ENCODE measurements around the gene SLC38A6. TPM values are rescaled to one million over a fixed set of nuclear protein-coding genes. Genes with fewer than 3 reads are reported as not detected.

Gene SLC38A6
- total RNA-seq, 2 donors from 2014 or later = 5.9 to 9.3 TPM

DNA sequence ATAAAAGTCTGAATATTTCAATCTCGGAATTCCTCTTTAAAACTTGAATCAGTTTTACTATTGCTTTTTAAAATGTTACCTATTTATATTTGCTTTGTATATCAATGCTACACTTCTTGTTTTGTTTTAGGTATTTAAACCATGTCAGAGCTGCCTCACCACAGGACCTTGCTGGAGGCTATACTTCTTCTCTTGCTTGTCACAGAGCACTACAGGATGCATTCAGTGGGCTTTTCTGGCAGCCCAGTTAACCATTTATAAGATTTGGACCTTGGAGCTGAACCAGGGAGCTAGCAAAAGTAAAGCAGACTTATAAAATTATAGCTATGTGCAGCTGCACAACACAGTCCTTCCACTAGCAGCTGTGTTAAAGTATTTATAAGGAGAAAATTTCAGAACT lies 12.9 kb upstream of the SLC38A6 start:
- no peaks in the 10 kb centered on the region for H3K36me3 ChIP-seq (replicated peaks in 1 of 2; ENCODE audit: insufficient read depth in 1 of 2, low read depth in 2 of 2)
- WGBS, 2 donors = 62 to 74% methylated on average over 1 of the region's 1 CpG
- H3K27ac ChIP-seq = no peak overlapping the region
- DNase-seq (no peak), ATAC-seq (no peak)
- no peaks in the 10 kb centered on the region for H3K4me1 ChIP-seq
- no peaks in the 10 kb centered on the region for H3K27me3 ChIP-seq
- TF ChIP-seq, protein P1, sequence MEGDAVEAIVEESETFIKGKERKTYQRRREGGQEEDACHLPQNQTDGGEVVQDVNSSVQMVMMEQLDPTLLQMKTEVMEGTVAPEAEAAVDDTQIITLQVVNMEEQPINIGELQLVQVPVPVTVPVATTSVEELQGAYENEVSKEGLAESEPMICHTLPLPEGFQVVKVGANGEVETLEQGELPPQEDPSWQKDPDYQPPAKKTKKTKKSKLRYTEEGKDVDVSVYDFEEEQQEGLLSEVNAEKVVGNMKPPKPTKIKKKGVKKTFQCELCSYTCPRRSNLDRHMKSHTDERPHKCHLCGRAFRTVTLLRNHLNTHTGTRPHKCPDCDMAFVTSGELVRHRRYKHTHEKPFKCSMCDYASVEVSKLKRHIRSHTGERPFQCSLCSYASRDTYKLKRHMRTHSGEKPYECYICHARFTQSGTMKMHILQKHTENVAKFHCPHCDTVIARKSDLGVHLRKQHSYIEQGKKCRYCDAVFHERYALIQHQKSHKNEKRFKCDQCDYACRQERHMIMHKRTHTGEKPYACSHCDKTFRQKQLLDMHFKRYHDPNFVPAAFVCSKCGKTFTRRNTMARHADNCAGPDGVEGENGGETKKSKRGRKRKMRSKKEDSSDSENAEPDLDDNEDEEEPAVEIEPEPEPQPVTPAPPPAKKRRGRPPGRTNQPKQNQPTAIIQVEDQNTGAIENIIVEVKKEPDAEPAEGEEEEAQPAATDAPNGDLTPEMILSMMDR (IDR thresholded peaks at IDR 0.05) = no peak
- no peak for TF ChIP-seq POLR2A (IDR thresholded peaks at IDR 0.05)
- intact Hi-C loops (cut with DNase I) = no loop called here
- H3K4me3 ChIP-seq = no peak overlapping the region
- H3K9me3 ChIP-seq = no peaks in the 10 kb centered on the region

DNA sequence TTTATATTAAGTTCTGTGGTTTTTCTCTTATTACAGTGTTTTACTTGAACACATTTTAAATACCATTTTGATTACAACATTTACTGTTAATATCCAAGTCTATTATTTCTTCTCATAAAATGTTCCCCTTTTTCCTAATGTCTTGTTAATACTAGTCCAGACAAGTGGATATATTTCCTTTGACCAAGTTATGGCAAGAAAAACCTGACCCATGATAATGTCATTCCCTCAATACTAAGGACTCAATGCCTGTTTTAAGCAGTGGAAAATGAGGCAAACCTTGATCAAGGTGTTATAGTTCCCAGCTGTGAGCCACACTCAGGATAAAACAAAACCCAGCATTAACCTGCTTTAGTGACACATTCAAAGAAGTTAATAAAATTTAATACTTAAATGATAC lies 12.4 kb upstream of the SLC38A6 start:
- Histone ChIP-seq H3K4me3 (no peak overlapping the region), H3K4me1 (no peaks in the 10 kb centered on the region), H3K36me3 (replicated peaks in 1 of 2; ENCODE audit: insufficient read depth in 1 of 2, low read depth in 2 of 2) (no peaks in the 10 kb centered on the region), H3K27ac (no peak overlapping the region), H3K27me3 (no peaks in the 10 kb centered on the region), H3K9me3 (no peaks in the 10 kb centered on the region)
- TF ChIP-seq, protein P1 (IDR thresholded peaks at IDR 0.05) = no peak
- no peak for TF ChIP-seq POLR2A (IDR thresholded peaks at IDR 0.05)
- intact Hi-C loops (cut with DNase I) = no loop called here
- DNase-seq = no peak
- no peak for ATAC-seq

DNA sequence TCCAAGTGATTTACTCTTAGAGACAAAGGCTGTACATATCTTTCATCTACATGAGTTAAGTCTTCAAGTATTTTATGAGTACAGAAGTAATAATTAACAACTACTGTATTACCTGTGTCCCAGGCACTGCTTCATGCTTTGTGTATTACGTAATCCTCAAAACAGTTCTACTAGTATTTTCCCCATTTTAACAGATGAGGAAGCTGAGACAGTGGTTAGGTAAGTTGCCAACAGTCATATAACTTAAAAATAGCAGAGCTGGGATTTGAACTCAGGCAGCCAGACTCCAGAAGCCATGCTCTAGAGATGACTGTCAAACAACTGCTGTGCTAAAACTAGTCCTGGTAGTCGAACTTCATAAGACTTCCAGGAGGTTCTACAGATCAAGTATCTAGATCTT lies 10.9 kb upstream of the SLC38A6 start:
- no peaks in the 10 kb centered on the region for H3K36me3 ChIP-seq (replicated peaks in 1 of 2; ENCODE audit: insufficient read depth in 1 of 2, low read depth in 2 of 2)
- DNase-seq (no peak), ATAC-seq (no peak)
- no peaks in the 10 kb centered on the region for H3K4me1 ChIP-seq
- no peak for TF ChIP-seq POLR2A (IDR thresholded peaks at IDR 0.05)
- TF ChIP-seq, protein P1 (IDR thresholded peaks at IDR 0.05) = no peak
- intact Hi-C loops (cut with DNase I) = no loop called here
- no peak overlapping the region for H3K27ac ChIP-seq
- 83 to 88% methylated on average over 2 of the region's 2 CpGs for WGBS, 2 donors
- no peak overlapping the region for H3K4me3 ChIP-seq
- no peaks in the 10 kb centered on the region for H3K9me3 ChIP-seq
- no peaks in the 10 kb centered on the region for H3K27me3 ChIP-seq

DNA sequence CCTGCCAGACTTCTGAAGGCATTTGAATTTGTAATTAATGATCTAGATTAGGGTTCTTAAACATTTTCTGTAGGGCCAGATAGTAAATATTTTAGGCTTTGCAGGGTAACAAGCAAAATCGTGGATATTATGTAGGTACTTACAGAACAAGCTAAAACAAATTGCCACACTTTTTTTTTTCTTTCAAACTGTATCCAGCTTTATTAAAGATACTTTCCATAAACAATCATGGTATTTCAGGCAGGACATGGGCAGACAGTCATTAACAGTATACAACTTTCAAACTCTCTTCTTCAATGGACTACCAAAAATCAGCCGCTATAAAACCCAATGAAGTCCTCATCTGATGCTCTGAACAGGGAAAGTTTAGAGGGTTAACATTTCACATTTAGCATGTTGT lies 9.8 kb upstream of the SLC38A6 start:
- Histone ChIP-seq H3K27me3 (no peaks in the 10 kb centered on the region), H3K36me3 (replicated peaks in 1 of 2; ENCODE audit: insufficient read depth in 1 of 2, low read depth in 2 of 2) (no peaks in the 10 kb centered on the region), H3K27ac (no peak overlapping the region), H3K9me3 (no peaks in the 10 kb centered on the region), H3K4me1 (no peaks in the 10 kb centered on the region), H3K4me3 (no peak overlapping the region)
- intact Hi-C loops (cut with DNase I) = no loop called here
- no peak for ATAC-seq
- TF ChIP-seq, protein P1 (IDR thresholded peaks at IDR 0.05) = no peak
- no peak for TF ChIP-seq POLR2A (IDR thresholded peaks at IDR 0.05)
- WGBS, 2 donors = 16 to 19% methylated on average over 2 of the region's 2 CpGs
- DNase-seq = no peak

DNA sequence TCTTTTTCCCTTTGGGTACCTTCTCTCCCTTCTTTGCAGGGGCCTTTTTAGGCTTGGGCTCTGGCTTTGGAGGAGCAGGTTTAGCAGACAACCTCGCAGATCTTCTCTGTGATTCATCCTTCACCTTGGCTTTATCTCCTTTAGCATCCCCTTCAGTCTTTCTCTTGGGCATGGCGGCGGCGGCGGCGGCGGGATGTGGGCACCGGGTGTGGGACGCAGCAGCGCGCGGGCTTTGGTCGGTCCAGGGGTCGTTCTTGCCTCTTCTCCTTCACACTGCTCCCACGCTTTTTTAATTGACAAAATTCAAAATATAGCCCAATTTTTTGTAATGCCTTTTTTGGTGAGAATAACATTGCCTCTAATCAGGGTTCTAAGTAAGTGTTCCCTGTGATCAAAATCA lies 8.8 kb upstream of the SLC38A6 start:
- TF ChIP-seq POLR2A (IDR thresholded peaks at IDR 0.05) = no peak
- TF ChIP-seq, protein P1 (IDR thresholded peaks at IDR 0.05) = no peak

More for the DNA sequence above, 8.8 kb upstream of the SLC38A6 start:
- Histone ChIP-seq H3K9me3 (no peaks in the 10 kb centered on the region), H3K36me3 (replicated peaks in 1 of 2; ENCODE audit: insufficient read depth in 1 of 2, low read depth in 2 of 2) (no peaks in the 10 kb centered on the region), H3K27ac (no peak overlapping the region), H3K4me1 (no peaks in the 10 kb centered on the region), H3K27me3 (no peaks in the 10 kb centered on the region), H3K4me3 (no peak overlapping the region)
- DNase-seq (no peak), ATAC-seq (no peak)
- intact Hi-C loops (cut with DNase I) = no loop called here
- WGBS, 2 donors = 97 to 98% methylated on average over 15 of the region's 15 CpGs

Data from body of pancreas (tissue), 4 donors.